ENCODE measurements around the gene IMPACT. TPM values are rescaled to one million over a fixed set of nuclear protein-coding genes. Genes with fewer than 3 reads are reported as not detected.

IMPACT gene
- total RNA-seq, 1 experiment from 2014 or later = 36.2 TPM

- H3K27me3 ChIP-seq (ENCODE audit: control insufficient read depth, insufficient read depth, low read length) = no peaks in the 10 kb centered on the region
- ATAC-seq = no peak
- no peak overlapping the region for H3K27ac ChIP-seq (ENCODE audit: low read length)
- BruUV-seq (replicated peaks) = no TSS peak
- peaks cover 16% of the 10 kb centered on the region for H3K36me3 ChIP-seq (ENCODE audit: control insufficient read depth, insufficient read depth, low read length)
- no peaks in the 10 kb centered on the region for H3K4me1 ChIP-seq (ENCODE audit: control insufficient read depth, insufficient read depth, low read length)
- ChIA-PET POLR2A (no interaction called here), CTCF (no interaction called here)
- no peak for TF ChIP-seq POLR2AphosphoS5 (IDR thresholded peaks at IDR 0.05; ENCODE audit: low read depth, low read length)
- no peak for TF ChIP-seq CTCF (IDR thresholded peaks at IDR 0.05)
- TF ChIP-seq SIN3A (IDR thresholded peaks at IDR 0.05; ENCODE audit: borderline replicate concordance, insufficient read depth, low read depth, low read length) = no peak
- no peak for TF ChIP-seq REST (IDR thresholded peaks at IDR 0.05; ENCODE audit: insufficient read depth in 1 of 2, low read depth in 2 of 2, low read length in 1 of 2)
- no peak for TF ChIP-seq TCF7L2 (IDR thresholded peaks at IDR 0.05; ENCODE audit: low read depth, low read length)
- no peaks in the 10 kb centered on the region for H3K9me3 ChIP-seq (ENCODE audit: control insufficient read depth, insufficient read depth, low read depth, low read length)
- intact Hi-C loops (cut with micrococcal nuclease; ENCODE audit: unreplicated experiment) = no loop called here
- no peak for DNase-seq (ENCODE audit: low read depth, low spot score)
- H3K4me3 ChIP-seq (ENCODE audit: low read depth in 2 of 2, low read length in 2 of 2) = no peak overlapping the region
- in situ Hi-C loops (cut with HindIII; ENCODE audit: low pct_unique_long_range_greater_than_20kb, low sequenced_read_pairs) = no loop called here
Measured at GRCh38 chr18:24443870-24444269, 17.4 kb downstream of the IMPACT start.

GRCh38 chr18:24446453-24446852, 20.0 kb downstream of the IMPACT start:
- Histone ChIP-seq H3K27ac (ENCODE audit: low read length) (no peak overlapping the region), H3K4me3 (ENCODE audit: low read depth in 2 of 2, low read length in 2 of 2) (no peak overlapping the region), H3K27me3 (ENCODE audit: control insufficient read depth, insufficient read depth, low read length) (no peaks in the 10 kb centered on the region), H3K36me3 (ENCODE audit: control insufficient read depth, insufficient read depth, low read length) (peaks cover 28% of the 10 kb centered on the region), H3K9me3 (ENCODE audit: control insufficient read depth, insufficient read depth, low read depth, low read length) (no peaks in the 10 kb centered on the region), H3K4me1 (ENCODE audit: control insufficient read depth, insufficient read depth, low read length) (no peaks in the 10 kb centered on the region)
- TF ChIP-seq TCF7L2 (IDR thresholded peaks at IDR 0.05; ENCODE audit: low read depth, low read length) (no peak), CTCF (IDR thresholded peaks at IDR 0.05) (no peak), REST (IDR thresholded peaks at IDR 0.05; ENCODE audit: insufficient read depth in 1 of 2, low read depth in 2 of 2, low read length in 1 of 2) (no peak), SIN3A (IDR thresholded peaks at IDR 0.05; ENCODE audit: borderline replicate concordance, insufficient read depth, low read depth, low read length) (no peak), POLR2AphosphoS5 (IDR thresholded peaks at IDR 0.05; ENCODE audit: low read depth, low read length) (no peak)
- in situ Hi-C loops (cut with HindIII; ENCODE audit: low pct_unique_long_range_greater_than_20kb, low sequenced_read_pairs) = no loop called here
- intact Hi-C loops (cut with micrococcal nuclease; ENCODE audit: unreplicated experiment) = no loop called here
- ChIA-PET CTCF (interaction anchor here (0.8 to 1.2 kb wide), 2 partner anchors 23 to 43 kb away, joined by 3 to 8 read pairs; no protein-coding TSS in a partner anchor), POLR2A (no interaction called here)
- no peak for ATAC-seq
- no peak for DNase-seq (ENCODE audit: low read depth, low spot score)
- no TSS peak for BruUV-seq (replicated peaks)

All from Panc1 (cell line).